Activated T-cell treated with anti-CD3 and anti-CD28 coated beads, Interleukin-2, amount 50 U/mL, for 4 hours (primary cell): ENCODE measurements around the gene PLCXD3. TPM values are rescaled to one million over a fixed set of nuclear protein-coding genes. Genes with fewer than 3 reads are reported as not detected.
"Not testable (repeated sequence)": the region's sequence is repeated elsewhere in the genome, so short reads cannot be mapped to it uniquely, and the experiment has no call there.

ENCODE experiments used
- ATAC-seq, 2 donors: fragments of 200-7000 bp; cut with Tn5 transposase; one replicate each; pipeline ENCODE4 v1.10.0; 2021
- DNase-seq: peaks from one replicate; pipeline ENCODE4 v3.0.0-alpha.2; 2020
- H3K27me3 Mint-ChIP-seq: one replicate; pipeline ENCODE4 v1.8.0; 2021; ENCODE audit warnings: low read depth, mixed read lengths
- H3K36me3 Mint-ChIP-seq: one replicate; pipeline ENCODE4 v1.8.0; 2022; ENCODE audit warnings: mixed read lengths; ENCODE audit not compliant: insufficient read depth
- H3K4me1 Mint-ChIP-seq: one replicate; pipeline ENCODE4 v1.8.0; 2021; ENCODE audit warnings: low read depth, mixed read lengths
- H3K4me3 Mint-ChIP-seq: one replicate; pipeline ENCODE4 v1.8.0; 2021; ENCODE audit warnings: mild to moderate bottlenecking, moderate library complexity, mixed read lengths
- H3K9me3 Mint-ChIP-seq: one replicate; pipeline ENCODE4 v1.8.0; 2021; ENCODE audit warnings: mixed read lengths
- total RNA-seq, 3 donors: library from RNA; stranded (reverse); gene quantifications; one replicate each; pipeline ENCODE4 v1.2.1, GENCODE V29; 2021

PLCXD3 gene
- total RNA-seq, 3 donors from 2014 or later = not detected

GRCh38 chr5:41509399-41510175 lies 814 bp downstream of the PLCXD3 start:
- no peaks in the 10 kb centered on the region for H3K9me3 Mint-ChIP-seq
- H3K27me3 Mint-ChIP-seq = peaks cover 26% of the 10 kb centered on the region
- ATAC-seq = no peak
- H3K4me1 Mint-ChIP-seq = no peaks in the 10 kb centered on the region
- no peak for DNase-seq
- H3K36me3 Mint-ChIP-seq = no peaks in the 10 kb centered on the region
- H3K4me3 Mint-ChIP-seq = no peak overlapping the region

- H3K36me3 Mint-ChIP-seq = no peaks in the 10 kb centered on the region
- peaks cover 26% of the 10 kb centered on the region for H3K27me3 Mint-ChIP-seq
- H3K9me3 Mint-ChIP-seq = no peaks in the 10 kb centered on the region
- H3K4me3 Mint-ChIP-seq = no peak overlapping the region
- DNase-seq (no peak), ATAC-seq (no peak)
- H3K4me1 Mint-ChIP-seq = no peaks in the 10 kb centered on the region
Measured at GRCh38 chr5:41508696-41509398, 1.6 kb downstream of the PLCXD3 start.

GRCh38 chr5:41508186-41508585 lies 2.2 kb downstream of the PLCXD3 start:
- no peaks in the 10 kb centered on the region for H3K9me3 Mint-ChIP-seq
- DNase-seq (no peak), ATAC-seq (no peak)
- H3K27me3 Mint-ChIP-seq = peaks cover 26% of the 10 kb centered on the region
- H3K4me1 Mint-ChIP-seq = no peaks in the 10 kb centered on the region
- no peak overlapping the region for H3K4me3 Mint-ChIP-seq
- H3K36me3 Mint-ChIP-seq = no peaks in the 10 kb centered on the region

- H3K36me3 Mint-ChIP-seq = no peaks in the 10 kb centered on the region
- no peak for ATAC-seq
- H3K9me3 Mint-ChIP-seq = no peaks in the 10 kb centered on the region
- peaks cover 26% of the 10 kb centered on the region for H3K27me3 Mint-ChIP-seq
- H3K4me3 Mint-ChIP-seq = no peak overlapping the region
- H3K4me1 Mint-ChIP-seq = no peaks in the 10 kb centered on the region
- DNase-seq = no peak
Measured at GRCh38 chr5:41507501-41507900, 2.9 kb downstream of the PLCXD3 start.

GRCh38 chr5:41503860-41504259 lies 6.5 kb downstream of the PLCXD3 start:
- Mint-ChIP-seq H3K9me3 (no peaks in the 10 kb centered on the region), H3K4me1 (no peaks in the 10 kb centered on the region), H3K27me3 (peaks cover 3% of the 10 kb centered on the region), H3K36me3 (no peaks in the 10 kb centered on the region), H3K4me3 (no peak overlapping the region)
- ATAC-seq = no peak
- DNase-seq = no peak

- DNase-seq (no peak), ATAC-seq (no peak)
- H3K36me3 Mint-ChIP-seq = no peaks in the 10 kb centered on the region
- peaks cover 3% of the 10 kb centered on the region for H3K27me3 Mint-ChIP-seq
- H3K4me3 Mint-ChIP-seq = no peak overlapping the region
- no peaks in the 10 kb centered on the region for H3K4me1 Mint-ChIP-seq
- H3K9me3 Mint-ChIP-seq = no peaks in the 10 kb centered on the region
Measured at GRCh38 chr5:41503310-41503709, 7.1 kb downstream of the PLCXD3 start.

- H3K4me1 Mint-ChIP-seq, H3K4me3 Mint-ChIP-seq, H3K27me3 Mint-ChIP-seq, H3K36me3 Mint-ChIP-seq, DNase-seq, ATAC-seq: not testable (repeated sequence)
- H3K9me3 Mint-ChIP-seq = peaks cover 11% of the 10 kb centered on the region
Measured at GRCh38 chr5:41493490-41494126, 16.8 kb downstream of the PLCXD3 start.

GRCh38 chr5:41485533-41485932 lies 24.9 kb downstream of the PLCXD3 start:
- ATAC-seq = no peak
- no peaks in the 10 kb centered on the region for H3K9me3 Mint-ChIP-seq
- no peak overlapping the region for H3K4me3 Mint-ChIP-seq
- H3K27me3 Mint-ChIP-seq = no peaks in the 10 kb centered on the region
- no peaks in the 10 kb centered on the region for H3K4me1 Mint-ChIP-seq
- no peaks in the 10 kb centered on the region for H3K36me3 Mint-ChIP-seq
- DNase-seq = no peak

GRCh38 chr5:41482715-41483114 lies 27.7 kb downstream of the PLCXD3 start:
- ATAC-seq (no peak), DNase-seq (no peak)
- Mint-ChIP-seq H3K27me3 (no peaks in the 10 kb centered on the region), H3K9me3 (no peaks in the 10 kb centered on the region), H3K4me1 (no peaks in the 10 kb centered on the region), H3K36me3 (no peaks in the 10 kb centered on the region), H3K4me3 (no peak overlapping the region)

GRCh38 chr5:41482173-41482572 lies 28.2 kb downstream of the PLCXD3 start:
- H3K4me1 Mint-ChIP-seq = no peaks in the 10 kb centered on the region
- DNase-seq = no peak
- no peak overlapping the region for H3K4me3 Mint-ChIP-seq
- ATAC-seq = no peak
- H3K36me3 Mint-ChIP-seq = no peaks in the 10 kb centered on the region
- H3K27me3 Mint-ChIP-seq = no peaks in the 10 kb centered on the region
- no peaks in the 10 kb centered on the region for H3K9me3 Mint-ChIP-seq

GRCh38 chr5:41471571-41472208 lies 38.7 kb downstream of the PLCXD3 start:
- not testable (repeated sequence) for ATAC-seq, H3K4me3 Mint-ChIP-seq, H3K36me3 Mint-ChIP-seq, H3K27me3 Mint-ChIP-seq, H3K4me1 Mint-ChIP-seq, DNase-seq
- H3K9me3 Mint-ChIP-seq = peaks cover 25% of the 10 kb centered on the region

GRCh38 chr5:41465493-41466171 lies 44.8 kb downstream of the PLCXD3 start:
- Mint-ChIP-seq H3K36me3 (no peaks in the 10 kb centered on the region), H3K9me3 (peaks cover 9% of the 10 kb centered on the region), H3K4me1 (no peaks in the 10 kb centered on the region), H3K4me3 (no peak overlapping the region), H3K27me3 (no peaks in the 10 kb centered on the region)
- DNase-seq (no peak), ATAC-seq (no peak)

GRCh38 chr5:41459557-41459956 lies 50.8 kb downstream of the PLCXD3 start:
- no peak for ATAC-seq
- Mint-ChIP-seq H3K9me3 (peaks cover 9% of the 10 kb centered on the region), H3K4me3 (no peak overlapping the region)

GRCh38 chr5:41457094-41457493 lies 53.3 kb downstream of the PLCXD3 start:
- DNase-seq = no peak
- Mint-ChIP-seq H3K27me3 (no peaks in the 10 kb centered on the region), H3K4me3 (no peak overlapping the region), H3K4me1 (no peaks in the 10 kb centered on the region), H3K36me3 (no peaks in the 10 kb centered on the region), H3K9me3 (peaks cover 4% of the 10 kb centered on the region)
- ATAC-seq = no peak

More at GRCh38 chr5:41459557-41459956, 50.8 kb downstream of the PLCXD3 start:
- no peaks in the 10 kb centered on the region for H3K4me1 Mint-ChIP-seq
- H3K27me3 Mint-ChIP-seq = no peaks in the 10 kb centered on the region
- no peaks in the 10 kb centered on the region for H3K36me3 Mint-ChIP-seq
- DNase-seq = no peak
